ENCODE results near the gene SUMO3. TPM values are rescaled to one million over a fixed set of nuclear protein-coding genes. Genes with fewer than 3 reads are reported as not detected.

Gene SUMO3
- total and polyA plus RNA-seq, 2 of the 4 experiments (the other 2 are of a cell fraction), result 64.9 to 101 TPM

DNA sequence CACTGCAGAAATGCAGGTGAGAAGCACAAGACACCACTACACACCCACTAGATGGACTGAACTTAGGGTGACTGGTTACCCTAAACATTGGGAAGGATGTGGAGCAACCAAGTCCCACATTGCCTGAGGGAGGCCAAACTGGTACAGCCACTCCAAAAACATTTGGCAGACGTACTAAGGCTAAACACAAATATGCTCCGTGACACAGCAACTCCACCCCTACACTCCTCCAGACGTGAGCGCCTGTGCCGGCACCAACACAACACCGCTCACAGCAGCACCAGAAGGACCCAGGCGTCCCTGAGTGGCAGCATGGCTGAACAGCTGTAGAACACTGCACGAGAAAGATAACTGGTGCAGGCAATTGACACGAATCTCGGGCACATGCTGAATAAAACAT is 40.9 kb upstream of the SUMO3 start:
- intact Hi-C loops (cut with micrococcal nuclease), result no loop called here
- no peak overlapping the region for H2BK20ac ChIP-seq (ENCODE audit: low read depth, low read length)
- dilution Hi-C loops (cut with HindIII; ENCODE audit: low sequenced_read_pairs, unreplicated experiment), result no loop called here
- H3K9me3 ChIP-seq (ENCODE audit: control insufficient read depth, insufficient read depth, low read length), result no peaks in the 10 kb centered on the region
- peaks cover 51 to 87% of the 10 kb centered on the region in 2 experiments for H3K79me1 ChIP-seq (ENCODE audit: low read depth in 1 of 2, low read length in 2 of 2)
- peaks cover 18% of the 10 kb centered on the region for H3K9me1 ChIP-seq (ENCODE audit: insufficient read depth, low read length)
- no peak overlapping the region for H3K4me3 ChIP-seq (ENCODE audit: insufficient read depth, low read depth, low read length)
- H3K27me3 ChIP-seq (ENCODE audit: control insufficient read depth, insufficient read depth, low read length), result no peaks in the 10 kb centered on the region
- no peak overlapping the region for H2BK5ac ChIP-seq (ENCODE audit: low read depth, low read length, poor library complexity, severe bottlenecking)
- no peak overlapping the region for H2BK120ac ChIP-seq (ENCODE audit: low read depth, low read length)
- H3K4me2 ChIP-seq (ENCODE audit: low read depth, low read length), result no peak overlapping the region
- no peak overlapping the region for H2AFZ ChIP-seq (replicated peaks; ENCODE audit: low read length, poor library complexity)
- in situ Hi-C loops (cut with MboI; ENCODE audit: low sequenced_read_pairs), result no loop called here
- peaks cover 88% of the 10 kb centered on the region for H4K20me1 ChIP-seq (ENCODE audit: insufficient read depth, low read length)
- H2BK15ac ChIP-seq (ENCODE audit: low read depth, low read length), result no peak overlapping the region
- no peak overlapping the region for H2AK5ac ChIP-seq (ENCODE audit: low read depth, low read length)
- H2AK9ac ChIP-seq (replicated peaks; ENCODE audit: low read depth, low read length, poor library complexity), result no peak overlapping the region
- no peak overlapping the region for H3K4ac ChIP-seq (ENCODE audit: low read depth, low read length)
- no peak overlapping the region for H4K5ac ChIP-seq (ENCODE audit: low read depth, low read length)
- BruUV-seq (replicated peaks), result no TSS peak
- CTCF ChIA-PET, result no interaction called here
- DNase-seq, result no peak
- H3K27ac ChIP-seq (ENCODE audit: insufficient read depth, low read length), result no peak overlapping the region
- TF ChIP-seq FOS (IDR thresholded peaks at IDR 0.05; ENCODE audit: low read depth, low read length), result no peak
- TF ChIP-seq MXI1 (IDR thresholded peaks at IDR 0.05; ENCODE audit: borderline replicate concordance, low read depth, low read length), result no peak
- no peak for TF ChIP-seq POLR2A (IDR thresholded peaks at IDR 0.05; ENCODE audit: low read depth, low read length)
- TF ChIP-seq ELK1 (IDR thresholded peaks at IDR 0.05; ENCODE audit: borderline replicate concordance, low read depth, low read length), result no peak
- TF ChIP-seq NFE2L2 (IDR thresholded peaks at IDR 0.05; ENCODE audit: low read depth, low read length), result no peak
- TF ChIP-seq RFX5 (IDR thresholded peaks at IDR 0.05; ENCODE audit: low read depth, low read length), result no peak
- TF ChIP-seq RCOR1 (IDR thresholded peaks at IDR 0.05; ENCODE audit: insufficient replicate concordance, low read length), result no peak
- no peak for TF ChIP-seq CTCF (conservative IDR thresholded peaks at IDR 0.05; ENCODE audit: low read depth, low read length)
- no peak overlapping the region for H4K91ac ChIP-seq (ENCODE audit: insufficient read depth, low read depth, low read length)
- 96% methylated on average over 5 of the region's 10 CpGs; no CpG with 5 or more reads in 1 of the 2 experiments for WGBS, 2 experiments (ENCODE audit: extremely low coverage in 2 of 2, insufficient read length in 1 of 2)
- no peak overlapping the region for H3K9ac ChIP-seq (ENCODE audit: low read depth, low read length)
- no peak overlapping the region for H3K56ac ChIP-seq (ENCODE audit: extremely low read depth, insufficient read depth, low read length)
- no peak overlapping the region for H3K18ac ChIP-seq (ENCODE audit: low read depth, low read length)
- no peaks in the 10 kb centered on the region for H3K4me1 ChIP-seq (ENCODE audit: control insufficient read depth, insufficient read depth, low read length)
- peaks cover 68% of the 10 kb centered on the region for H3K36me3 ChIP-seq (ENCODE audit: control insufficient read depth, insufficient read depth, low read length)
- H3K23ac ChIP-seq (ENCODE audit: low read depth, low read length), result no peak overlapping the region
- no peak overlapping the region for H4K8ac ChIP-seq (ENCODE audit: low read depth in 2 of 2, low read length in 2 of 2)
- POLR2A ChIA-PET (ENCODE audit: unreplicated experiment), result no interaction called here
- no peak overlapping the region for H3K14ac ChIP-seq (replicated peaks; ENCODE audit: low read depth, low read length)
- no peak for ATAC-seq (ENCODE audit: low read depth)

Data from IMR-90 (cell line).